BLaER1 (cell line): ENCODE results near the gene PNMA8B.

Source experiments
- H3K27ac ChIP-seq: shearing (Covaris generic); formaldehyde crosslinking; 2 replicates; pipeline ENCODE4 v1.8.1; 2022
- H3K27me3 ChIP-seq: shearing (Covaris generic); formaldehyde crosslinking; 2 replicates; pipeline ENCODE4 v1.8.1; 2022
- H3K36me3 ChIP-seq: shearing (Covaris generic); formaldehyde crosslinking; 2 replicates; pipeline ENCODE4 v1.8.1; 2022
- H3K4me1 ChIP-seq: shearing (Covaris generic); formaldehyde crosslinking; 2 replicates; pipeline ENCODE4 v1.8.1; 2022
- H3K4me2 ChIP-seq: shearing (Covaris generic); formaldehyde crosslinking; 2 replicates; pipeline ENCODE4 v1.8.1; 2022
- H3K4me3 ChIP-seq: shearing (Covaris generic); formaldehyde crosslinking; 2 replicates; pipeline ENCODE4 v1.8.1; 2022
- H3K9ac ChIP-seq: shearing (Covaris generic); formaldehyde crosslinking; 2 replicates; pipeline ENCODE4 v1.8.1; 2022
- H3K9me3 ChIP-seq: shearing (Covaris generic); formaldehyde crosslinking; 2 replicates; pipeline ENCODE4 v1.8.1; 2022
- H4K20me1 ChIP-seq: shearing (Covaris generic); formaldehyde crosslinking; 2 replicates; pipeline ENCODE4 v1.8.1; 2022
- Cebpa-rat ChIP-seq: shearing (Covaris generic); IDR thresholded peaks from 2 replicates; pipeline ENCODE4 v1.8.1; 2022

Gene PNMA8B

GRCh38 chr19:46494941-46495785, 504 bp downstream of the PNMA8B start:
- no peak overlapping the region for H3K9ac ChIP-seq
- no peaks in the 10 kb centered on the region for H4K20me1 ChIP-seq
- no peaks in the 10 kb centered on the region for H3K9me3 ChIP-seq
- no peak for TF ChIP-seq Cebpa-rat
- no peaks in the 10 kb centered on the region for H3K36me3 ChIP-seq
- peak overlapping the region; percentile 98 for H3K4me2 ChIP-seq
- H3K27ac ChIP-seq: no peak overlapping the region
- H3K4me3 ChIP-seq: no peak overlapping the region
- H3K4me1 ChIP-seq: peaks cover 79% of the 10 kb centered on the region
- peaks cover 62% of the 10 kb centered on the region for H3K27me3 ChIP-seq

GRCh38 chr19:46494146-46494940, 1.3 kb downstream of the PNMA8B start:
- H3K4me2 ChIP-seq: peak overlapping the region; percentile 98

DNA sequence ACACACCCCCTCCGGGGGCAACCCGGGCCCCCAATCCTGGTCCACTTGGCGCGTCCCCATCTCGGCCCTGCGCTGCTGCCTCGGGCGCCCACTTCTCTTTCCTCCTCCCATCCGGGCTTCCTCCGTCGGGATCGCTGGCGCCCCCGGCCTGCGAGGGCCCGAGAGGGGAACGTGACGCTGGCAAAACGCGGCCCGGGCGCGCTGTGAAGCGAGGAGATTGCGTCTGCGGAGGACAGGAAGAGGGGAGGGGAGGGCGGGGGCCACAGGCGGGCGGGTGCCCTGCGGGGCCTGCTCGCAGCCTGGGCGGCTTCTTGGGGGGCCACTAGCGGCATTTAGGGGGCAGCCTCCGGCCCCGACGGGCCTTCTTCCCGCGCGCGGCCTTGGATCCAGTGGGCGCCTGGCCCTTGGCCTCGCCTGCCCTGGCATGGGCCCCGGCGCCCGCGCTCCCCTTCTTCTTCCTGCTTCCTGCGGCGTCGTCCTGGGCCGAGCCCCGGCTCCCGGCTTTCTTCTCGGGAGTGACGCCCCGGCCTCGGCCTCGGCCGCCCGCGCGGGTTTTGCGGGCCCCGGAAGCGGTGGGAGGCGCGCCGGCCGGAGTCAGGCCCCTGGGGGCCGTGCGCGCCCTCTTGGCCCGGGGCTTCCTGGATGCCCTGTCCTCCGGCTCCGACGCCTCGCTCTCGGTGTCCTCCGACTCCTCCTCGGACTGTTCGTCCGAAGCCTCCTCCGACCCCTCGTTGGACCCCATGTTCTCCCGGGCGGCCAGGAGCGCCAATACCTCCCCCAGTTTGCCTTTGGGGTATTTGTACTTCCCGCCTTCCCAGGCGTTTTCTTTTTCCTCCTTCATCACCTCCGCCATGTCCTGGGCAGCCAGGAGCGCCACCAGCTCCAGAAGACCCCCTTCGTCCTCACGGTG, 2.2 kb downstream of the PNMA8B start:
- Histone ChIP-seq H3K4me3 (peak overlapping the region; percentile 65), H4K20me1 (no peaks in the 10 kb centered on the region), H3K36me3 (no peaks in the 10 kb centered on the region), H3K4me1 (peaks cover 76% of the 10 kb centered on the region), H3K27me3 (peaks cover 79% of the 10 kb centered on the region), H3K4me2 (peak overlapping the region; percentile 98), H3K9me3 (no peaks in the 10 kb centered on the region), H3K9ac (peak overlapping the region; percentile 81), H3K27ac (peak overlapping the region; percentile 91)
- TF ChIP-seq Cebpa-rat: no peak

More at GRCh38 chr19:46494146-46494940, 1.3 kb downstream of the PNMA8B start:
- no peaks in the 10 kb centered on the region for H3K36me3 ChIP-seq
- peak overlapping the region; percentile 91; the same call in 1 of the 2 replicates for H3K27ac ChIP-seq
- no peak for TF ChIP-seq Cebpa-rat
- peaks cover 79% of the 10 kb centered on the region for H3K4me1 ChIP-seq
- peak overlapping the region; percentile 81 for H3K9ac ChIP-seq
- H3K27me3 ChIP-seq: peaks cover 71% of the 10 kb centered on the region
- peak overlapping the region; percentile 65 for H3K4me3 ChIP-seq
- no peaks in the 10 kb centered on the region for H3K9me3 ChIP-seq
- no peaks in the 10 kb centered on the region for H4K20me1 ChIP-seq

GRCh38 chr19:46492841-46493235, 2.8 kb downstream of the PNMA8B start:
- peak overlapping the region; percentile 65 for H3K4me3 ChIP-seq
- H3K9ac ChIP-seq: peak overlapping the region; percentile 81
- H3K4me2 ChIP-seq: peak overlapping the region; percentile 98
- no peak for TF ChIP-seq Cebpa-rat
- H3K4me1 ChIP-seq: peaks cover 76% of the 10 kb centered on the region
- H3K27ac ChIP-seq: peak overlapping the region; percentile 91
- H3K36me3 ChIP-seq: no peaks in the 10 kb centered on the region
- no peaks in the 10 kb centered on the region for H3K9me3 ChIP-seq
- H4K20me1 ChIP-seq: no peaks in the 10 kb centered on the region
- H3K27me3 ChIP-seq: peaks cover 86% of the 10 kb centered on the region

- no peaks in the 10 kb centered on the region for H3K36me3 ChIP-seq
- no peak for TF ChIP-seq Cebpa-rat
- H4K20me1 ChIP-seq: no peaks in the 10 kb centered on the region
- H3K27ac ChIP-seq: peak overlapping the region; percentile 91
- no peaks in the 10 kb centered on the region for H3K9me3 ChIP-seq
- H3K4me3 ChIP-seq: peak overlapping the region; percentile 65
- H3K9ac ChIP-seq: peak overlapping the region; percentile 81
- H3K4me2 ChIP-seq: peak overlapping the region; percentile 98
- peaks cover 83% of the 10 kb centered on the region for H3K4me1 ChIP-seq
- H3K27me3 ChIP-seq: peaks cover 87% of the 10 kb centered on the region
These were observed 3.5 kb downstream of the PNMA8B start for GRCh38 chr19:46491975-46492682.

GRCh38 chr19:46490774-46491173, 4.9 kb downstream of the PNMA8B start:
- Histone ChIP-seq H3K9ac (no peak overlapping the region), H3K27ac (no peak overlapping the region), H3K4me3 (no peak overlapping the region), H3K4me2 (peak overlapping the region; percentile 98; the same call in 1 of the 2 replicates), H3K4me1 (peaks cover 89% of the 10 kb centered on the region), H3K36me3 (no peaks in the 10 kb centered on the region), H3K27me3 (peaks cover 80% of the 10 kb centered on the region), H3K9me3 (no peaks in the 10 kb centered on the region), H4K20me1 (no peaks in the 10 kb centered on the region)
- no peak for TF ChIP-seq Cebpa-rat

DNA sequence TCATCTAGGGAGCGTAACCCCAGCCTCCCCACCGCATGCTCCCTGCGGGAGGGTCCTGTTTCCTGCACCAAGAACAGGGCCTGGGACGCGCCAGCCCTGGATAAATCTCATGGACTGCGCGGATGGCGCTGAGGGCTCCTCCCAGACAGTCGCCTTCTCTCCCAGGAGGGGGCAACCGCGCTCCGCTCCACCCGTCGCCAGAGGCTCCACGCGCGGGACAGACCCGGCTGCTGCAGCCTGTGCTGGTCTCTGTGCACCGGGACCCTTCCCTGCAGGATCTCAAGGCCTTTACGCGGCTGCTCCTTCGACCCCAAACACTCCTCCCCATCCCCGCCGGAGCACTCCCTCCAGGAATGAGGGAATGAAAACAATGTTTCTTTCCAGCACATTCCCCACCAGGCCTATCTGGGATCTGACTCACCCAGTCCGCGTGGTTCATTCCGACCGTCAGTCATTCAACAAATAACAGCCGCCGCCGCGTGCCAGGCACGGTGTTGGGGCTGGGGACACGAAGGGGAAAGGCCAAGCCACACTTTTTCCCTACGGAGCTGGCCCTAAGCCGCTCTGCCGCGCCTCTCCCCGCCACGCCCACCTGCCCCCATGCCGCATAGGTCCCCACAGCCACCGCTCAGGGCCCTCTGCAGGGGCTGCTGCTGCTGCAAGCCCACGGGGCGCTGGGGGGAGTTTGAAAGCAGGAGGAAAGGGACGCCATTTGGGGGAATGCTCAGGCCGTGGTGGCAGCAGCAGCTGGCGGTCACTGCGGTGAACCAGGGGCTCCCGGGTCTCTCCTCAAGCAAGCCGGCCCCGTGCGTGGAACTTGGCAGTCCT, 6.0 kb downstream of the PNMA8B start:
- Histone ChIP-seq H3K4me2 (peak overlapping the region; percentile 98), H3K4me1 (peaks cover 78% of the 10 kb centered on the region), H4K20me1 (no peaks in the 10 kb centered on the region), H3K27me3 (peaks cover 69% of the 10 kb centered on the region), H3K9me3 (no peaks in the 10 kb centered on the region), H3K36me3 (no peaks in the 10 kb centered on the region), H3K27ac (no peak overlapping the region), H3K4me3 (peak overlapping the region; percentile 50), H3K9ac (no peak overlapping the region)
- no peak for TF ChIP-seq Cebpa-rat

DNA sequence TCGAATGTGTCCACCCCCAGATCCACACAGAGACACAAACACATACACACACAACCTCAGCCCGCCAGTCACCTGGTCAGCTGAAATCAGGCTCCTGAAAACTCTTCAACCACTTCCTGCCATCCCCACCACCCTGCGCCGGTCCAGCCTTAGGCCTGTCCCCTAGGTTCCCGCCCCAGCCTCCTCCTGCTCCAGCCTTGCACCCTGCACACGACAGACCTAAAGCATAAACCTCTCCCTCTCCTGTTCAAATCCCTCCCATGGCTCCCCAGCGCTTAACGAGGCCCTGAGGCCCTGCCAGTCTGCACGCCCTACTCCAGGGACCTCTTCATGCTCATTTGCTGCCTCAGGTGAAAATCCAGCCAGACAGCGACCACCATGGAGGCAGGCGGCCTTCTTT, 7.1 kb downstream of the PNMA8B start:
- Histone ChIP-seq H3K9me3 (no peaks in the 10 kb centered on the region), H3K27ac (no peak overlapping the region), H4K20me1 (no peaks in the 10 kb centered on the region), H3K4me2 (peak overlapping the region; percentile 98), H3K4me3 (no peak overlapping the region), H3K36me3 (no peaks in the 10 kb centered on the region), H3K4me1 (peaks cover 67% of the 10 kb centered on the region), H3K27me3 (peaks cover 58% of the 10 kb centered on the region), H3K9ac (no peak overlapping the region)
- TF ChIP-seq Cebpa-rat: no peak
